ENCODE results near the gene EEF1A1.
"Not testable (repeated sequence)": the region's sequence is repeated elsewhere in the genome, so short reads cannot be mapped to it uniquely, and the experiment has no call there.

EEF1A1 gene

DNA sequence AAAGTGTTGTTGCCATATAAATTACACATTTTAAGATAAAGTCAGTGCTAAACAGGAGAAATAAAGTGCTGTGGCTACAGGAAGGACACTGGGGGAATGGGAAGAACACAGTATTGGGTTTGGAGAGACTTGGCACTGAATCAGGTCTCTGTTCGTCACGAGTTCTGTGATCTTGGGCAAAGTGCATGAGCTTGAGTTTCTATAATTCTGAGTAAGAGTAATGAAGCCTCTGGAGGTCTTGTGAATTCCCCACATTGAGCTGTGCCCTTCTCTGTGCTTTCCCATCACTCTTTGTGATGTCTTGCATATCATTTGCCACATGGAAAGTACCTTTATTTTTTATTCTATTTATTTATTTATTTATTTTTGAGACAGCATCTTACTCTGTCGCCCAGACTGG, 16.8 kb upstream of the EEF1A1 start:
- DNase-seq, result no peak

GRCh38 chr6:73534628-73535027, 13.8 kb upstream of the EEF1A1 start:
- DNase-seq, result no peak

GRCh38 chr6:73532293-73532692, 11.5 kb upstream of the EEF1A1 start:
- no peak for DNase-seq

- DNase-seq, result no peak
Measured at GRCh38 chr6:73528897-73529296, 8.1 kb upstream of the EEF1A1 start.

DNA sequence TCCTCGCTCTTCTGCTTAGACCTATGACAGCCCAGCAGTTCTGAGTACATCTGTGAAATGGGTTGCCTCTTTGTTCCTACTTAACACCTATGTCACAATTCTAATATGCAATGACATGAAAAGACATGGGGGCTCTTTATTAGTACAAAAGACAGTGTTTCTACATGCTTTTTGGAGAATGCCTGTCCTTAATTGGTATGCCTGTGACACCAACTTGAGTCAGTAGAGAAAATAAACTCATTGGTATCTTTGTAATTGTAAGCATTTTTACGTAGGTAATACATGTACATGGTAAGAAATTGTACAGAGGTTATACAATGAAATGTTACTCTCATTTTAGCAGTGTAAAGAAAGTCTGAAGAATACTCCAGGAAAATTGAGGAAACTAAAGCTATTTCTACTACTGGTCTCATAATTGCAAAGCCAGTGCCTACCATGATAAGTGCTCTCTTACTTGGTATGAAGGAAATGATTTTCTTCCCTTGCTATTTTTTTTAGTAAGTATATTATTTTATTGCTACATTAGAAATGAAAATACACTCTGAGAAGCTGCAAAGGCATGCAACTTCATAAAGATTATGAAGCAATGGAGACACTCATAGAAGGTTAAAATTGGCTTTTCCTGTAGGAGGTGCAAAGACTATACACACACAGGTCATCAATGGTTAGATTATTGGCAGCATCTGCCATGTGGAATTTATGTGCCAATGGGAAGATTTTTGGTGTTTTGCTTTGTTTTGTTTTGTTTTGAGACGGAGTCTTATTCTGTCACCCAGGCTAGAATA, 4.9 kb upstream of the EEF1A1 start:
- DNase-seq, result no peak

DNA sequence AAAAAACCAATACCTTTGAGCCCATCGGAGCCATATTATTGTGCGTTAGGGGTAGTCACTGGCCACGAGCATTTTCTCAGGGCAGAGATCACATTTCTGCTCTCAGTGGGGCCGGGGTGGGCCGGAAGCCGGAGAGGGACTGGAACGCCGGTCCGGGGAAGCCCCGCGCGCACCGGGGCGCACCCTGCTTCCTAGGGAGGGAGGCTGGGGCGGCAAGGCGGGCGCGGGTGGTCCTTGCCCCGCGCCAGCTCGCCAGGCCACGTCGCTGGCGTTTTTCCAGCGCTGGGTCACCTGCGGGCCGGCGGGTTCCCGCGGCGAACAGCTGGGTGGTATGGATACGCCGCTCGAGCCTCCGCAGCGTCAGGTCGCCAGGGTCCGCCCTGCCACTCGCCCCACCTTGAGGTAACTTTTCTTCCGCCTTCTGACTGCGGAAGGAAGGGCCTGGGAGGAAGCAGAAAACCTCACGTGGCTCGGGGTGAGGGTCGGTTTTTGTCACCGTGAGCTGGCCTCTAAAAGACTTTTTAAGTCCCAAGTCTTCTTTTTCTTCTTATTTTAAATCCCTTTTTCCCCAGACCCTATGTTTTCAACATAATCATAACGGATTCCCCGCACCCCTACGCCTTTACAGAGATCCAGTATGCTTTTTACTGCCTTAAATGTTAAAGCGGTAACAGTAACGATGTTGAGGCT, 2.7 kb upstream of the EEF1A1 start:
- peak; percentile 75 for DNase-seq

GRCh38 chr6:73521351-73521985, 636 bp upstream of the EEF1A1 start:
- peak; percentile 75 for DNase-seq

DNA sequence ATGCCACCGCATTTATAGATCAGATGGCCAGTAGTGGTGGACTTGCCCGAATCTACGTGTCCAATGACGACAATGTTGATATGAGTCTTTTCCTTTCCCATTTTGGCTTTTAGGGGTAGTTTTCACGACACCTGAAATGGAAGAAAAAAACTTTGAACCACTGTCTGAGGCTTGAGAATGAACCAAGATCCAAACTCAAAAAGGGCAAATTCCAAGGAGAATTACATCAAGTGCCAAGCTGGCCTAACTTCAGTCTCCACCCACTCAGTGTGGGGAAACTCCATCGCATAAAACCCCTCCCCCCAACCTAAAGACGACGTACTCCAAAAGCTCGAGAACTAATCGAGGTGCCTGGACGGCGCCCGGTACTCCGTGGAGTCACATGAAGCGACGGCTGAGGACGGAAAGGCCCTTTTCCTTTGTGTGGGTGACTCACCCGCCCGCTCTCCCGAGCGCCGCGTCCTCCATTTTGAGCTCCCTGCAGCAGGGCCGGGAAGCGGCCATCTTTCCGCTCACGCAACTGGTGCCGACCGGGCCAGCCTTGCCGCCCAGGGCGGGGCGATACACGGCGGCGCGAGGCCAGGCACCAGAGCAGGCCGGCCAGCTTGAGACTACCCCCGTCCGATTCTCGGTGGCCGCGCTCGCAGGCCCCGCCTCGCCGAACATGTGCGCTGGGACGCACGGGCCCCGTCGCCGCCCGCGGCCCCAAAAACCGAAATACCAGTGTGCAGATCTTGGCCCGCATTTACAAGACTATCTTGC, 725 bp downstream of the EEF1A1 start:
- DNase-seq, result peak; percentile 47

DNA sequence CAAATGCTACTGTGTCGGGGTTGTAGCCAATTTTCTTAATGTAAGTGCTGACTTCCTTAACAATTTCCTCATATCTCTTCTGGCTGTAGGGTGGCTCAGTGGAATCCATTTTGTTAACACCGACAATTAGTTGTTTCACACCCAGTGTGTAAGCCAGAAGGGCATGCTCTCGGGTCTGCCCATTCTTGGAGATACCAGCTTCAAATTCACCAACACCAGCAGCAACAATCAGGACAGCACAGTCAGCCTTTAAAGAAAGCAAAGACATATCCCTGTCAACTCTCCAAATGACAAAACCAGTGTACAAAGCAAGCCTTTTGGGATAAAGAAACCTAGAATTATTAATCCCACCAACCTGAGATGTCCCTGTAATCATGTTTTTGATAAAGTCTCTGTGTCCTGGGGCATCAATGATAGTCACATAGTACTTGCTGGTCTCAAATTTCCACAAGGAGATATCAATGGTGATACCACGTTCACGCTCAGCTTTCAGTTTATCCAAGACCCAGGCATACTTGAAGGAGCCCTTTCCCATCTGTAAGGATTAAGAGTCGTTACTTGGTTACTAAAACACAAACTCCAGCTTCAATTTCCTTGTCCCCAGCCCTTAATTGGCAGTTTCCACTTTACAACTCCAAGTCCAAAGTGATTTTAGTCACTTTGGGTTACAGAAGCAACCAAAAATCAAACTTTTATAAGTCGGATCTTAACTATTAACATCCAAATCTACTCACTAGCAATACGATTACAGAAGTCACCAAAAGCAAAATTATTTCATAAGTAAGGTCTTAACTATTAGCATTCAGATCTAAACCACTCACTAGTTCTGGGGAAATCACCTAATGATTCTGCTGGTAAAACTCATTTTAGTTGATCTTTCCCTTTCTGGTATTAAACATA, 1.6 kb downstream of the EEF1A1 start:
- not testable (repeated sequence) for DNase-seq

DNA sequence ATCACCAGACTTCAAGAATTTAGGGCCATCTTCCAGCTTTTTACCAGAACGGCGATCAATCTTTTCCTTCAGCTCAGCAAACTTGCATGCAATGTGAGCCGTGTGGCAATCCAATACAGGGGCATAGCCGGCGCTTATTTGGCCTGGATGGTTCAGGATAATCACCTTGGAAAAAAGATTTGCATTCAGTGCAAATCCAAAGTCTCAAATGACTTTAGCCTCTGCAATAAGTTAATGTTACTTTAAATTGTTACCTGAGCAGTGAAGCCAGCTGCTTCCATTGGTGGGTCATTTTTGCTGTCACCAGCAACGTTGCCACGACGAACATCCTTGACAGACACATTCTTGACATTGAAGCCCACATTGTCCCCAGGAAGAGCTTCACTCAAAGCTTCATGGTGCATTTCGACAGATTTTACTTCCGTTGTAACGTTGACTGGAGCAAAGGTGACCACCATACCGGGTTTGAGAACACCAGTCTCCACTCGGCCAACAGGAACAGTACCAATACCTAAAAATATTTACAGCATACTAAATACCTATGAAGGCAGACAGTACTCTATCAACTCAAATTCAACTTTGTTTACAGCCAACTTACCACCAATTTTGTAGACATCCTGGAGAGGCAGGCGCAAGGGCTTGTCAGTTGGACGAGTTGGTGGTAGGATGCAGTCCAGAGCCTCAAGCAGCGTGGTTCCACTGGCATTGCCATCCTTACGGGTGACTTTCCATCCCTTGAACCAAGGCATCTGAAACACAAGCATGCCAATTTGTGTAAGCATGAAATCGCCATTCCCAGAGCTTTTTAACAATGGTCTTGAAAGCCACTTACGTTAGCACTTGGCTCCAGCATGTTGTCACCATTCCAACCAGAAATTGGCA, 2.5 kb downstream of the EEF1A1 start:
- not testable (repeated sequence) for DNase-seq

DNA sequence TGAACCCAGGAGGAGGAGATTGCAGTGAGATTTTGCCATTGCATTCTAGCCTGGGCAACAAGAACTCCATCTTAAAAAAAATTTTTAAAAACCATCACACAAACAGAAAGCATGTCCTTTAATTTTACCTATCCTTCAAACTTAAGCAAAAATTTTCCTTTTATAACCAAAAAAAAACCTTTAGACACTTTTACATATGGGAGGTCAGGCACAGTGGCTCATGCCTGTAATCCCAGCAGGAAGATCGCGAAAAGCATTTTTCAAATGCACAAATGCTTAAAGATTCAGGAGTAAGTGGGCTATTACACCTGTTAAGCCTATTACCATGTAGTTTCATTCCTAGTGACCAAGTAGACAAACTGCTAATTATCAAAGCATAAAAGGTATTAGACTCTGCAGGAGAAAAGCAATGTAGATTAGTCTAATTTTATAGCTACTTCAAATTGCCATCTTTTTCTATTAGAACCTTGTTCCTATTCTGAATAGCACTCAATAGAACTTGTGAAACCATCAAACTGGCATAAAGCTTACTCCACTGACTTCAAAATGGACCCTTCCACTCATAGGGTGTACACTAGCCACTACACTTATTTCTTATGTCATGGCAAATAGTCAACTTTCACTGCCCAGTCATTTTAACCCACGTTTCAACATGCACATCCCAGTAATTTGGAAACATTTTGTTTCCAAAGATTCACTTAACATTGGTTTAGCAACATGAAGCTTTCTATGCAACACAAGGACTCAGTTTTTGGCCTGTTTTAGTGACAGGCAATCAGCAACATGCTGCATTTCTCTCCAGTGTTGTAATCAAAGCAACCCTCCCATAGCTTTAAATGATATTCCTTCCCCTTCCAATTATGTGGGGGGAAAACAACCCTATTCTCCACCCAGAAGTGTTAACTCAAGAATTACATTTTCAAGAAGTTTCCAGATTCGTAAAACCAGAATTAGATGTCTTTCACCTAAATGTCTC, 4.0 kb downstream of the EEF1A1 start:
- DNase-seq, result no peak

- peak; percentile 85 for DNase-seq
Measured at GRCh38 chr6:73515204-73515655, 5.6 kb downstream of the EEF1A1 start.

DNA sequence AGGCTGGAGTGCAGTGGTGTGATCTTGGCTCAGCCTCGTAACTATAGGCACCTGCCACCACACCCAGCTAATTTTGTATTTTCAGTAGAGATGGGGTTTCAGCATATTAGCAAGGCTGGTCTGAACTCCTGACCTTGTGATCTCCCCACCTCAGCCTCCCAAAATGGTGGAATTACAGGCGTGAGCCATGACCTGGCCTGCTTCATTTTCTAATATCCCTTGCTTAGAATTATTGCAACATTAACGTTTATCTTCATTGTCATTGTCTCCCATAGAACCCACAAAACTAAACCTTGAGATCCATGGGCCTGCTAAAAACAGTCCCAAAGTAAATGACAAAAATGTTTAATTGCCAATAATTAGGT, 6.1 kb downstream of the EEF1A1 start:
- peak; percentile 59 for DNase-seq

GRCh38 chr6:73513496-73513854, 7.4 kb downstream of the EEF1A1 start:
- no peak for DNase-seq

- DNase-seq, result no peak
Measured at GRCh38 chr6:73511796-73512195, 9.0 kb downstream of the EEF1A1 start.

DNA sequence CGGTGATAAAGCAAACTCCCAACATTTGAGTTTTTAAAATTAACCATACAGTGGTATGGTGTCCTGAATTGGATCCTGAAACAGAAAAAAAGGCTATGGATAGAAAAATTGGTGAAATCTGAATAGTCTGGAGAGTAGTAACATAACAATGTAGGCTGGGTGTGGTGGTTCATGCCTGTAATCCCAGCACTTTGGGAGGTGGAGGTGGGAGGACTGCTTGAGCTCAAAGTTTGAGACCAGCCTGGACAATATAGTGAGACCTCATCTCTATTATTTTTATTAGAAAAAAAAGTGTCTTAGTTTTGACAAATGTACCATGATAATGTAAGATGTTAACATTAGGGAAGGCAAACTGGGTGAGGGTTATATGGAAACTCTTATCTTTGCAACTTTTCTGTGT, 11.0 kb downstream of the EEF1A1 start:
- no peak for DNase-seq

GRCh38 chr6:73508776-73509175, 12.1 kb downstream of the EEF1A1 start:
- DNase-seq, result peak; percentile 39

DNA sequence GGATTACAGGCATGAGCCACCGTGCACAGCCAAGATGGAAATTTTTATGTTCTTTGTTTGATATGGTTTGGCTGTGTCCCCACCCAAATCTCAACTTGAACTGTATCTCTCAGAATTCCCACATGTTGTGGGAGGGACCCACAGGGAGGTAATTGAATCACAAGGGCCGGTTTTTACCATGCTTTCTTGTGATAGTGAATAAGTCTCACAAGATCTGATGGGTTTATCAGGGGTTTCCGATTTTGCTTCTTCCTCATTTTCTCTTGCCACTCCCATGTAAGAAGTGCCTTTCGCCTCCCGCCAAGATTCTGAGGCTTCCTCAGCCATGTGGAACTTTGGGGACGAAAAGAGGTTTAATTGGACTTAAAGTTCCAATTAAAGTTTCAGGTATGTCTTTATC, 14.6 kb downstream of the EEF1A1 start:
- peak; percentile 74 for DNase-seq

GRCh38 chr6:73505705-73506104, 15.1 kb downstream of the EEF1A1 start:
- not testable (repeated sequence) for DNase-seq

DNA sequence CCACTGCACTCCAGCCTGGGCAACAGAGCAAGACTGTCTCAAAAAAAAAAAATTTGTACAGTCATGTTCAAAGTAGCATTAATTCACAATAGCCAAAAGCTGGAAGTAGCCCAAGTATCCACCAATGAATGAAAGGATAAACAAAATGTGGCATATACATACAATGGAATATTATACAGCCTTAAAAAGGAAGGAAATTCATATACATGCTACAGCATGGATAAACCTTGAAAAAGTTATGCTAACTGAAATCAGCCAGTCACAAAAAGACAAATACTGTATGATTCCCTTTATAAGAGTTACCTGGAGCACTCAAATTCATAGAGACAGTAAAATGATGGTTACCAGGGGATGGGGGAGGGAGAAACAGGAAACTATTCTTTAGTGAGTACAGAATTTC, 15.7 kb downstream of the EEF1A1 start:
- no peak for DNase-seq
